ENCODE data around the gene CAMK1D.

Gene CAMK1D

GRCh38 chr10:12631787-12632562, 282.6 kb downstream of the CAMK1D start:
- TF ChIP-seq ZNF274 (IDR thresholded peaks at IDR 0.05; ENCODE audit: low read depth, low read length): no peak
- H3K4me3 ChIP-seq (ENCODE audit: low read length): no peak overlapping the region

- TF ChIP-seq ZNF274 (IDR thresholded peaks at IDR 0.05; ENCODE audit: low read depth, low read length): no peak
Measured at GRCh38 chr10:12633776-12634620, 284.7 kb downstream of the CAMK1D start.

GRCh38 chr10:12634621-12634931, 285.2 kb downstream of the CAMK1D start:
- TF ChIP-seq ZNF274 (IDR thresholded peaks at IDR 0.05; ENCODE audit: low read depth, low read length): no peak
- H3K4me3 ChIP-seq (ENCODE audit: low read length): no peak overlapping the region

More at GRCh38 chr10:12633776-12634620, 284.7 kb downstream of the CAMK1D start:
- no peak overlapping the region for H3K4me3 ChIP-seq (ENCODE audit: low read length)

GRCh38 chr10:12635127-12635541, 285.8 kb downstream of the CAMK1D start:
- H3K4me3 ChIP-seq (ENCODE audit: low read length): no peak overlapping the region
- no peak for TF ChIP-seq ZNF274 (IDR thresholded peaks at IDR 0.05; ENCODE audit: low read depth, low read length)

- no peak for TF ChIP-seq ZNF274 (IDR thresholded peaks at IDR 0.05; ENCODE audit: low read depth, low read length)
- H3K4me3 ChIP-seq (ENCODE audit: low read length): no peak overlapping the region
Measured at GRCh38 chr10:12636571-12636970, 287.2 kb downstream of the CAMK1D start.

- no peak for TF ChIP-seq ZNF274 (IDR thresholded peaks at IDR 0.05; ENCODE audit: low read depth, low read length)
- no peak overlapping the region for H3K4me3 ChIP-seq (ENCODE audit: low read length)
Measured at GRCh38 chr10:12637649-12638048, 288.3 kb downstream of the CAMK1D start.

GRCh38 chr10:12638103-12638502, 288.8 kb downstream of the CAMK1D start:
- TF ChIP-seq ZNF274 (IDR thresholded peaks at IDR 0.05; ENCODE audit: low read depth, low read length): no peak
- H3K4me3 ChIP-seq (ENCODE audit: low read length): no peak overlapping the region

GRCh38 chr10:12638781-12639180, 289.4 kb downstream of the CAMK1D start:
- H3K4me3 ChIP-seq (ENCODE audit: low read length): no peak overlapping the region
- TF ChIP-seq ZNF274 (IDR thresholded peaks at IDR 0.05; ENCODE audit: low read depth, low read length): no peak

GRCh38 chr10:12639996-12640944, 290.9 kb downstream of the CAMK1D start:
- no peak overlapping the region for H3K4me3 ChIP-seq (ENCODE audit: low read length)
- no peak for TF ChIP-seq ZNF274 (IDR thresholded peaks at IDR 0.05; ENCODE audit: low read depth, low read length)

GRCh38 chr10:12642036-12642435, 292.7 kb downstream of the CAMK1D start:
- no peak overlapping the region for H3K4me3 ChIP-seq (ENCODE audit: low read length)
- TF ChIP-seq ZNF274 (IDR thresholded peaks at IDR 0.05; ENCODE audit: low read depth, low read length): no peak

- no peak overlapping the region for H3K4me3 ChIP-seq (ENCODE audit: low read length)
- TF ChIP-seq ZNF274 (IDR thresholded peaks at IDR 0.05; ENCODE audit: low read depth, low read length): no peak
Measured at GRCh38 chr10:12643279-12643678, 293.9 kb downstream of the CAMK1D start.

- H3K4me3 ChIP-seq (ENCODE audit: low read length): no peak overlapping the region
- TF ChIP-seq ZNF274 (IDR thresholded peaks at IDR 0.05; ENCODE audit: low read depth, low read length): no peak
Measured at GRCh38 chr10:12644380-12645144, 295.2 kb downstream of the CAMK1D start.

- H3K4me3 ChIP-seq (ENCODE audit: low read length): no peak overlapping the region
- TF ChIP-seq ZNF274 (IDR thresholded peaks at IDR 0.05; ENCODE audit: low read depth, low read length): no peak
Measured at GRCh38 chr10:12645449-12645848, 296.1 kb downstream of the CAMK1D start.

Data from GM08714 (cell line).